GM12801 (cell line): ENCODE data around the gene M1AP.

Experiments
- TF ChIP-seq, protein P1 (sequence below): IDR thresholded peaks from one replicate; pipeline ENCODE4 v1.5.1; 2011; ENCODE audit warnings: control low read depth; ENCODE audit not compliant: insufficient read length; ENCODE audit errors: extremely low read depth

Gene M1AP

GRCh38 chr2:74593826-74594772, 54.0 kb downstream of the M1AP start:
- TF ChIP-seq, protein P1, sequence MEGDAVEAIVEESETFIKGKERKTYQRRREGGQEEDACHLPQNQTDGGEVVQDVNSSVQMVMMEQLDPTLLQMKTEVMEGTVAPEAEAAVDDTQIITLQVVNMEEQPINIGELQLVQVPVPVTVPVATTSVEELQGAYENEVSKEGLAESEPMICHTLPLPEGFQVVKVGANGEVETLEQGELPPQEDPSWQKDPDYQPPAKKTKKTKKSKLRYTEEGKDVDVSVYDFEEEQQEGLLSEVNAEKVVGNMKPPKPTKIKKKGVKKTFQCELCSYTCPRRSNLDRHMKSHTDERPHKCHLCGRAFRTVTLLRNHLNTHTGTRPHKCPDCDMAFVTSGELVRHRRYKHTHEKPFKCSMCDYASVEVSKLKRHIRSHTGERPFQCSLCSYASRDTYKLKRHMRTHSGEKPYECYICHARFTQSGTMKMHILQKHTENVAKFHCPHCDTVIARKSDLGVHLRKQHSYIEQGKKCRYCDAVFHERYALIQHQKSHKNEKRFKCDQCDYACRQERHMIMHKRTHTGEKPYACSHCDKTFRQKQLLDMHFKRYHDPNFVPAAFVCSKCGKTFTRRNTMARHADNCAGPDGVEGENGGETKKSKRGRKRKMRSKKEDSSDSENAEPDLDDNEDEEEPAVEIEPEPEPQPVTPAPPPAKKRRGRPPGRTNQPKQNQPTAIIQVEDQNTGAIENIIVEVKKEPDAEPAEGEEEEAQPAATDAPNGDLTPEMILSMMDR, result no peak

GRCh38 chr2:74588664-74589063, 59.5 kb downstream of the M1AP start:
- TF ChIP-seq, protein P1, result no peak

DNA sequence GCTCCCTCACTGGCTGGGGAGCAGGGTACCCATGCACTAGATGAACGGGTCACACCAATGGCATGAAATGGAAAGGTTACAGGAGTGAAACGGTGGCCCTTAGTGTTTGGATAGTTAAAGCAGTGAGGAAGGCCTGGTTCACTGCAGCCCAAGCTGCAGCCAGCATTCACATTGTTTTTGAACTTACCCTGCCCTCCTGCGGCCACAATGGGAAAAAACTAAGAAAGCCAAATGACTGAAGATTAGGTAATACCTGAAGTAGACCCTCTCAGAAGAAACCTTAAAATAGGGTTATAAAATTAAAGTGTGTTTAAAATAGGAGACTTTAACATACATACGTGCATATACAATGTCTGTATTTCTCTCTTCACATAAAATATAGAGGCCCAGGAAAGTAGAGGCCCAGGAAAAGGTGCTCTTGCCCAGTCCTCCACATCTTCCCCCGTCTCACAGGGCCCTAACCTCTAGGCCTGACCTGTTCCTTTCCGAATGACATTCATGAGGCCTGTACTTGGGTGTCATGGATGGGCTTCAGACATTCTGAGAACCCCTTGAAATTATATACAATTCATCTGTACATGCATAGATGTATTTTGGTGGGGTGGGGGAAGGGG, 60.4 kb downstream of the M1AP start:
- TF ChIP-seq, protein P1, result no peak

DNA sequence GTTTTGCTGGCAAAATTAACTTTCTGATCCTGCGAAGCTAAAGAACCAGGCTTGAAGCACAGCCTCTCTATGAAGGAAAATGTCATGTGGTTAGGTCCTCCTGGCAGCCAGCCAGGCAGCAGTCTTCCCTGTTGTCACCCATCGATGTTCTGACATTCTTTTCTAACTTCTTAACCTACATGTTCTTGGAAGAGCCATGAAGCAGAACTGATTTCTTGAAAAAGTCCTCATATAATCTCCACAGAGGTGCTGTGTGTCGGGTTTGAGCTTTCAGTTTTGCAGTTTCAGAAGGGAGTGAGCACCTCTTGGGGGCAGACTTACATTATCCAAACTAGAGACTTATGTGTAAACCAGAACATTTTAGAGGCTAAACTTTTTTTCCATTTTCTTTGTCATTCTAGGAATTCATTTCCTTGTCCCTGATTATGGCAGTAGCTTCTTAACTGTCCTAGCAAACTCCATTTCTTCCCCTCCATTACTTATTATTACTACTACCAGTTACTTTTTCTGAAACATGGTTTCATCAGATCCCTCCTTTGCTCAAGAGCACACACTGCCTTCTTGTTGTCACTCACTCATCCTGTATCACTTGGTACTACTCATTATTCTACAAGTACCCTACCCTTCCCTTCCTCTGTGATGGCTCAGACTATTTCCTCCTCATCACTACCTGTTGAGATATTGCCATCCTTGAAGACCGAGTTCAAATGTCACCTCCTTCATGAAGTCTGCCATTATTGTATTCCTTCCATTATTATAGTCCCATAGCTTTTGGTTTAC, 62.5 kb downstream of the M1AP start:
- TF ChIP-seq, protein P1, result no peak

DNA sequence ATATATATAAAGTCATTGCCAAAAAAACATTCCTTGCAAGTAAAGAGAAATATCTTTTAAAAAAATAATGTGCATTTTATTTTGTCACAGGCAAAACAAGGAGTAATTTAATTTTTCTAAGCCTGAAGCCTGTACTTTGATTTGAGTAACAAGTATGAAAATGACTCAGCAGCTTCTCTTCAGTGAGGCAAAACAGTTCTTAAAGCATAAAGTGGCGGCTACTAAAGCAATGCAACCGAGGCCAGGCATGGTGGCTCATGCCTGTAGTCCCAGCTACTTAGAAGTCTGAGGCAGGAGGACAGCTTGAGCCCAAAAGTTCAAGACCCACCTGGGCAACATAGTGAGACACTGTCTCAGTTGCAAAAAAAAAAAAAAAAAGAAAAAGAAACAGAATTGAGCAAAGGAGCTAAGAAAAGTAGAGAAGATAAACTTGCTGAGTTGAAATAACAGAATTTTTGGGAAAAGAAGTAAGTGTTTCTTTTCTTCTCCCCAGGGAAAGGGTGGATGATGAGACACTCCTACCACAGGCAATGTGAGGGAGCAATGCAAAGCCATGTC, 64.0 kb downstream of the M1AP start:
- TF ChIP-seq, protein P1, result no peak

DNA sequence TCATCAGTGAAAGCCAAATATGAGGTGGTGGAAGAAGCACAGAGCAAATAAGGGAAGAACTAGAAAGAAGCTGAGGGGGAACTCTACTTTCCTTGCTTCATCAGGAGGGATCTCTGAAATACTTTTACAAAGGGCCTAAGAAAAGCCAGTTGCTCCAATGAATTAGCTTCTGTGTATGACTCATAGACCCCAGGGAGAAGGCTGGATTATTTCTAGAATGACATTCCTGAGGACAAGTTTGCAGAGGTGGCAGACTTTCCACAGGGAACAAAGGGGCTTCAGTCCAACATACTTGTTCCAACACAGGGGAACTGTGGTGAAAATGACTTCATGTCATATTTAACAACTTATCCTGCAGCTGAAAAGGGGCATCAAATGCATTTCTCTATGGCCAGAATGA, 64.6 kb downstream of the M1AP start:
- TF ChIP-seq, protein P1, result no peak

GRCh38 chr2:74582184-74582583, 65.9 kb downstream of the M1AP start:
- TF ChIP-seq, protein P1, result no peak
